HG02642 (cell line): Measurements from ENCODE around the gene PACRG.
"Not testable (repeated sequence)": the region's sequence is repeated elsewhere in the genome, so short reads cannot be mapped to it uniquely, and the experiment has no call there.

ENCODE experiments used
- ATAC-seq: cut with Tn5 transposase; IDR thresholded peaks from one replicate; pipeline ENCODE4 v1.9.1; 2021; ENCODE audit warnings: mild to moderate bottlenecking; ENCODE audit not compliant: unreplicated experiment, poor library complexity

PACRG gene

GRCh38 chr6:162974685-162975084, 246.9 kb downstream of the PACRG start:
- no peak for ATAC-seq

- no peak for ATAC-seq
Observed at GRCh38 chr6:162976141-162976540, 248.4 kb downstream of the PACRG start.

- ATAC-seq: not testable (repeated sequence)
Observed at GRCh38 chr6:162983234-162983633, 255.5 kb downstream of the PACRG start.

- ATAC-seq: no peak
Observed at GRCh38 chr6:162998777-162999176, 271.0 kb downstream of the PACRG start.

- no peak for ATAC-seq
Observed at GRCh38 chr6:162999575-163000285, 272.0 kb downstream of the PACRG start.

- ATAC-seq: peak; percentile 92
Observed at GRCh38 chr6:163001330-163001729, 273.6 kb downstream of the PACRG start.

GRCh38 chr6:163008186-163008585, 280.4 kb downstream of the PACRG start:
- ATAC-seq: no peak

- no peak for ATAC-seq
Observed at GRCh38 chr6:163008626-163009025, 280.9 kb downstream of the PACRG start.

GRCh38 chr6:163010145-163010544, 282.4 kb downstream of the PACRG start:
- ATAC-seq: no peak

GRCh38 chr6:163014736-163015135, 287.0 kb downstream of the PACRG start:
- ATAC-seq: no peak

GRCh38 chr6:163017801-163018200, 290.0 kb downstream of the PACRG start:
- no peak for ATAC-seq

GRCh38 chr6:163019926-163020325, 292.2 kb downstream of the PACRG start:
- no peak for ATAC-seq

GRCh38 chr6:163021054-163021453, 293.3 kb downstream of the PACRG start:
- no peak for ATAC-seq

GRCh38 chr6:163023700-163024099, 295.9 kb downstream of the PACRG start:
- no peak for ATAC-seq

- no peak for ATAC-seq
Observed at GRCh38 chr6:163026893-163027292, 299.1 kb downstream of the PACRG start.

GRCh38 chr6:163030980-163031379, 303.2 kb downstream of the PACRG start:
- ATAC-seq: no peak

- no peak for ATAC-seq
Observed at GRCh38 chr6:163031931-163032330, 304.2 kb downstream of the PACRG start.

- no peak for ATAC-seq
Observed at GRCh38 chr6:163036160-163036645, 308.4 kb downstream of the PACRG start.

- no peak for ATAC-seq
Observed at GRCh38 chr6:163038317-163038716, 310.5 kb downstream of the PACRG start.

- ATAC-seq: no peak
Observed at GRCh38 chr6:163048345-163048744, 320.6 kb downstream of the PACRG start.

- no peak for ATAC-seq
Observed at GRCh38 chr6:163053667-163054344, 326.0 kb downstream of the PACRG start.

GRCh38 chr6:163054641-163055040, 326.9 kb downstream of the PACRG start:
- no peak for ATAC-seq
